ENCODE measurements around the gene MEGF11.

Gene MEGF11

DNA sequence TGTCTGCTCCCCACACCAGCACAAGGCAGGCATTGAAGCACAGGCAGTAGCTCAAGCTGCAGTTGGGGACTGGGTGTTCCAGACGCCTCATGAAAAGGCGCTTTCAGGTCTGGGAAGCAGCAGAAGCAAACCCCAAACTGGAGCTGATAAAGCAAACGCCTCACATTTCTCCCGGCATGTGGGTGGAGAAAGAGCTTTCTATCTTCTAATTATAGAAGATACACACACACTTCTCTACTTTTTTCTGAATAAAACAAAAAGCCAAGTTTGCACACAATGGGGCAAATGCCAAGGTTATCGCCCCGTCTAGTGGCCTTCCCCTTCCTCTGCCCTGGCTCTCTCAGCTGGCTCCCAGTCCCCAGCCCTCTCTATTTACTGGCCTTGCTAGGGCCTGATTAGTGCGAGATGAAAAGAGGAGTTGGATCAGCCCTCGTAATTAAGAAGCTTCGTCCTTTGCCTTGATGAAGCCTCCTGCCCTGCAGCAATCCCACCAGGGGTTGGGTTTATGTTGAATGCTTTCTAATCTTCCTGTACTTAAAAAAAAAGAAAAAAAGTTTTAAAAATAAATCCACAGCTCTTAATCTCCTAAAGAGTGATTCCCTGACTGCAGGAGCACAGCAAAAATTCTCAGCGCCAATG is 120.2 kb downstream of the MEGF11 start:
- no peak for DNase-seq (ENCODE audit: low spot score)
- TF ChIP-seq, protein P1, sequence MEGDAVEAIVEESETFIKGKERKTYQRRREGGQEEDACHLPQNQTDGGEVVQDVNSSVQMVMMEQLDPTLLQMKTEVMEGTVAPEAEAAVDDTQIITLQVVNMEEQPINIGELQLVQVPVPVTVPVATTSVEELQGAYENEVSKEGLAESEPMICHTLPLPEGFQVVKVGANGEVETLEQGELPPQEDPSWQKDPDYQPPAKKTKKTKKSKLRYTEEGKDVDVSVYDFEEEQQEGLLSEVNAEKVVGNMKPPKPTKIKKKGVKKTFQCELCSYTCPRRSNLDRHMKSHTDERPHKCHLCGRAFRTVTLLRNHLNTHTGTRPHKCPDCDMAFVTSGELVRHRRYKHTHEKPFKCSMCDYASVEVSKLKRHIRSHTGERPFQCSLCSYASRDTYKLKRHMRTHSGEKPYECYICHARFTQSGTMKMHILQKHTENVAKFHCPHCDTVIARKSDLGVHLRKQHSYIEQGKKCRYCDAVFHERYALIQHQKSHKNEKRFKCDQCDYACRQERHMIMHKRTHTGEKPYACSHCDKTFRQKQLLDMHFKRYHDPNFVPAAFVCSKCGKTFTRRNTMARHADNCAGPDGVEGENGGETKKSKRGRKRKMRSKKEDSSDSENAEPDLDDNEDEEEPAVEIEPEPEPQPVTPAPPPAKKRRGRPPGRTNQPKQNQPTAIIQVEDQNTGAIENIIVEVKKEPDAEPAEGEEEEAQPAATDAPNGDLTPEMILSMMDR (IDR thresholded peaks at IDR 0.05; ENCODE audit: extremely low read depth, missing control alignments): no peak

DNA sequence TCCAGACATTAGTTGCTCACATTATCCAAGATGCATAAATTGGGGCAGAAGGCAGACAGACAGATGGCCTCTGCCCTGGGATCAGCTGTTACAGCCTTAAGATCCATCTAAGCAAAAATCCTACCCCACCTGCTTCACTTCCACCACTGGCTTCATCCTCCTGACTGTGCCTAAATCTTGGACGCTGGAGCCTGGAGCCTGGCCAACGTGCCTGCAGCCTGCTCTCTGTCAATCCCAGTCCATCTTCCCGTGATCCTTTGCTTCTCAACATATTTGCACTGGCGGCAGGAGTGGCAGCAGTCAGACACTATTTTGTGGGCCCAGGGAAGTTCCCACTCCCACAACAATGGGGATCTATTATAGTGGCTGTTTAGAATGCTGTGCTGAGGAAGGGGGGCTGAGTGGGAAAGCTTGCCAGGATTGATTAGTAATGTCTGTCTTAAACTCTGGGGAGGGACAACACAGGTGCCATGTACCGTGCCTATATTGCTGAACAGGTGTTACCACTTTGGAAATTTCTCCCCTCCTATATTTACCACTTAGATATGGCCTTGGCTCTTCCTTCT is 121.2 kb downstream of the MEGF11 start:
- TF ChIP-seq, protein P1 (IDR thresholded peaks at IDR 0.05; ENCODE audit: extremely low read depth, missing control alignments): no peak
- no peak for DNase-seq (ENCODE audit: low spot score)

DNA sequence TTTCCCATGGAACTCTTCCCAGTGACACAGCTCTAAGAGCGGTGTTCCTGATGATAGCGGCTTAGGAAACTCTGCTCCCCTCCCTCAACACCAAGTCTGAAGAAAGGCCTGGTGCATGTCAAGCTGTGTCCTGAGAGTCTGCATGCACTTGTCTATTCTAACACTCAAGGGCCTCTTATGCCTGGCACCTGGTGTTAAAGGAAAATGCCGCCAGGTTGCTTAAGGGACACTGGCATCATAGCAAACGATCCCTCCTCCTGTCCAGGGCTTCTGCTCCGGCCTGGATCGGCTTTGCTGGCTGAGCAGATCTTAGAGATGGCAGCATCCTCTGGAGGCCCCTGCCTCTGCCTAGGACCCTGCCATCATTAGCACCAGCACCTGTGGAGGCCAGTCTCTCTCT is 121.7 kb downstream of the MEGF11 start:
- TF ChIP-seq, protein P1 (IDR thresholded peaks at IDR 0.05; ENCODE audit: extremely low read depth, missing control alignments): no peak
- DNase-seq (ENCODE audit: low spot score): no peak

DNA sequence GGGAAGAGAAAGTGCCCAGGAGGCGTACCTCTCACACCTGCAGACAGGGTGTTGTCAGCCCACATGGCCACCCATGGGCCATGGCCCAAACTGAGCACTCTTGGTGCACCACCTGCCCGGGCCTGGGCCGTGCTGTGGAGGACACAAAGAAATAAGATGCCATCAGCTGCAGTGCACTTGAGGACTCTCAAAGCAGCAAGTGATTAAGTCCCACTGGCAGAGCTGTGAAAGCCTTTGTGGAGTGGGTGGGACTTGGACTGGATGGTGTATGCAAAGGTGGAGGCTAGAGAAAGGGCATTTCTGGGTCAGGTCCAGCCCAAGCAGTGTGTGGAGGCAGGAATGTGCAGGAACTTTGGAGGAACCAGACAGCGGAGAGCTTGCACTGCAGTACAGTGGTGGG is 122.3 kb downstream of the MEGF11 start:
- TF ChIP-seq, protein P1 (IDR thresholded peaks at IDR 0.05; ENCODE audit: extremely low read depth, missing control alignments): no peak
- DNase-seq (ENCODE audit: low spot score): no peak

DNA sequence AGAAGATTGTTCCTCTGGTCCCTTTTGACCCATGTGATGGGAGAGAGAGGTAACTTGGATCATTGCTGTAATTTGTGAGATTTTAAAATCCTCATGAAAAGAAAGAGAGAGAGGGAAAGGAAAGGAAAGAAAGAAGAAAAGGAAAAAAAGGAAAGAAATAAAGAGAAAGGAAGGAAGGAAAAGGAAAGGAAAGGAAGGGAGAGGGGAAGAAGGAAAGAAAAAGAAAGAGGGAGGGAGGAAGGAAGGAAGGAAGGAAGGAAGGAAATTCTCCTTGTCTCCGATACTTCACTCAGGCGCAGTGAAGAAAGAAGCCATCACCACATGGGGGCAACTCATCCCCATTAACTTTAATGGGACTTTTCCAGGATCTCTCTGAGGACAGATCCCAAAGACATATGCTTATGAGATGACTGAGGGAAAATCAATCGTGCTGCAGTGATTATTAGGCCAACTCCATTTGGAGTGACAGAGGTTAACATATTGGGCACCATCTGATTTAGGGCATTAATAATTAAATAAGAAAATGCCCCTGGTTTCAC is 123.0 kb downstream of the MEGF11 start:
- DNase-seq (ENCODE audit: low spot score): no peak

DNA sequence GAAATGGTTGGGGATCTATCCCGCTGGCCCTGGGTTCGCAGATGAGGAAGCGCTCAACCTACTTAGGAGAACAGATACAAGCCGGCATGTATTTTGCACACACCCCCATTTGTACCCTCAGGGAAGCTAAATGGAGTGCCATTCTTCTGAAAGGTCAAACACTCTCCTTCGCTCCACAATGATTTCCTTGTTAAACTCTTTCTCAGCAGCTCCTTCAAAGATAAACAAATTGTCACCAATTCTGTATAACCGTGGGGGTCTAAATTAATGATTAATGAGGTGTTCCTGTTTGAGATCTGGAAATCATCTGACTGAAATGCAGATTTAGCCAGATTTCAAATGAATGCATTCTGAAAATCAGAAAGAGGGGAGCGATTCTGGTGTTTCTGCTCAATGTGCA is 124.0 kb downstream of the MEGF11 start:
- TF ChIP-seq, protein P1 (IDR thresholded peaks at IDR 0.05; ENCODE audit: extremely low read depth, missing control alignments): no peak
- no peak for DNase-seq (ENCODE audit: low spot score)

More for the DNA sequence above, 123.0 kb downstream of the MEGF11 start:
- TF ChIP-seq, protein P1 (IDR thresholded peaks at IDR 0.05; ENCODE audit: extremely low read depth, missing control alignments): no peak

DNA sequence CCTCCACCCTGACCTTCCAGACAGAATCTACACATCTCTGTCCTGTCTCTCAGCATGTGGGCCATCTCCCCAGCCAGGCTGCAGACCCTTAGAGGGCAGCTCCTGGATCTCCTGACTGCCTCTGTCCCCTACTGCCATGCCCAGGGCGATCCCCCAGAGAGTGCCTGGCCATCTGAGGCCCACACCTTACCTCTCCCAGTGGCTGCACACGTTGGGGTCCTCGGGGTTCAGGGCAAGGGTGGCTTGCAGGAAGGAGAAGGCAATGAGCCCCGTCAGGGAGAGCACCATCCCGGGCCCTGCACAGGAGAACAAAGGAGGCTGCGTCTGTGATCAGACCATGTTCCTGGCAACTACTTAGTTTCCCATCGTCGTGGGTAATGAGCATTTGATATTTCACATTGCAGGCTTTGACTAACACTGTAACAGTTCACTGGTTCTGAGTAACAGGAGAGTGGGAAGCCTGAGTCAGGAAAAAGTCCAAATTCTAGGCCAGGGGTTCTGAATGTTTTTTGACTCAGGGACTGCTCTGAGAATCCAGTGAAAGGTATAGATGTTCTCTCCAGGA is 125.4 kb downstream of the MEGF11 start:
- TF ChIP-seq, protein P1 (IDR thresholded peaks at IDR 0.05; ENCODE audit: extremely low read depth, missing control alignments): no peak
- no peak for DNase-seq (ENCODE audit: low spot score)

Measured in GM20000 (cell line).